Measurements from ENCODE around the gene SARM1. TPM values are rescaled to one million over a fixed set of nuclear protein-coding genes. Genes with fewer than 3 reads are reported as not detected.
A peak's percentile ranks its signal among the peaks of the same experiment; 100 is the strongest.

Gene SARM1
- 10 to 100 TPM; 15.1 to 18.9 (median 16.8) TPM for total RNA-seq (2021; fragmentation: NEBNext Ultra II Directional; extraction: Animal tissue kit (Norgen Biotek cat#: 25700))
- long read RNA-seq, partial matches to known transcripts, result 0 of 2 reads
- long read RNA-seq, other reads (novel, unspliced or antisense), result 2 of 2 reads

GRCh38 chr17:28371245-28372202 is at the start of gene SARM1:
SARM1 (plus strand) TSS chr17:28371694; CDS start chr17:28372033, 339 bp downstream.
- Mint-ChIP-seq H3K27me3 (ENCODE audit: insufficient read depth) (no peaks in the 10 kb centered on the region; the same call in 1 of the 2 replicates), H3K4me3 (peak within 1 kb of the TSS; percentile 87), H3K9me3 (no peaks in the 10 kb centered on the region), H3K4me1 (ENCODE audit: low read depth) (peaks cover 35% of the 10 kb centered on the region), H3K27ac (peak within 1 kb of the TSS; percentile 75), H3K36me3 (ENCODE audit: low read depth) (peaks cover 8% of the 10 kb centered on the region; the same call in 1 of the 2 replicates)
- no peak for TF ChIP-seq CTCF (IDR thresholded peaks at IDR 0.05)
- DNase-seq, result peak; percentile 77

- Mint-ChIP-seq H3K9me3 (no peaks in the 10 kb centered on the region), H3K27ac (no peak overlapping the region), H3K4me1 (ENCODE audit: low read depth) (peaks cover 37% of the 10 kb centered on the region), H3K4me3 (no peak overlapping the region), H3K36me3 (ENCODE audit: low read depth) (peaks cover 28% of the 10 kb centered on the region; the same call in 1 of the 2 replicates), H3K27me3 (ENCODE audit: insufficient read depth) (no peaks in the 10 kb centered on the region; the same call in 1 of the 2 replicates)
- no peak for TF ChIP-seq CTCF (IDR thresholded peaks at IDR 0.05)
- no peak for DNase-seq
These were observed 47.2 kb upstream of the SARM1 start for GRCh38 chr17:28324267-28324745.

GRCh38 chr17:28324781-28325180 is 46.7 kb upstream of the SARM1 start:
- no peak overlapping the region for H3K27ac Mint-ChIP-seq
- no peaks in the 10 kb centered on the region; the same call in 1 of the 2 replicates for H3K27me3 Mint-ChIP-seq (ENCODE audit: insufficient read depth)
- H3K4me3 Mint-ChIP-seq, result no peak overlapping the region
- TF ChIP-seq CTCF (IDR thresholded peaks at IDR 0.05), result no peak
- H3K9me3 Mint-ChIP-seq, result no peaks in the 10 kb centered on the region
- peaks cover 33% of the 10 kb centered on the region for H3K4me1 Mint-ChIP-seq (ENCODE audit: low read depth)
- DNase-seq, result no peak
- peaks cover 28% of the 10 kb centered on the region; the same call in 1 of the 2 replicates for H3K36me3 Mint-ChIP-seq (ENCODE audit: low read depth)

GRCh38 chr17:28325211-28325610 is 46.3 kb upstream of the SARM1 start:
- no peak for TF ChIP-seq CTCF (IDR thresholded peaks at IDR 0.05)
- Mint-ChIP-seq H3K36me3 (ENCODE audit: low read depth) (peaks cover 28% of the 10 kb centered on the region; the same call in 1 of the 2 replicates), H3K4me1 (ENCODE audit: low read depth) (peaks cover 29% of the 10 kb centered on the region), H3K9me3 (no peaks in the 10 kb centered on the region), H3K4me3 (no peak overlapping the region), H3K27me3 (ENCODE audit: insufficient read depth) (no peaks in the 10 kb centered on the region; the same call in 1 of the 2 replicates), H3K27ac (no peak overlapping the region)
- no peak for DNase-seq

GRCh38 chr17:28326114-28326513 is 45.4 kb upstream of the SARM1 start:
- no peak for DNase-seq
- H3K9me3 Mint-ChIP-seq, result no peaks in the 10 kb centered on the region
- H3K36me3 Mint-ChIP-seq (ENCODE audit: low read depth), result peaks cover 23% of the 10 kb centered on the region; the same call in 1 of the 2 replicates
- no peaks in the 10 kb centered on the region; the same call in 1 of the 2 replicates for H3K27me3 Mint-ChIP-seq (ENCODE audit: insufficient read depth)
- H3K4me3 Mint-ChIP-seq, result no peak overlapping the region
- no peak for TF ChIP-seq CTCF (IDR thresholded peaks at IDR 0.05)
- no peak overlapping the region for H3K27ac Mint-ChIP-seq
- H3K4me1 Mint-ChIP-seq (ENCODE audit: low read depth), result peaks cover 21% of the 10 kb centered on the region

Measured in HFFc6 (cell line).